ENCODE measurements around the gene PPP1R37.

Gene PPP1R37

DNA sequence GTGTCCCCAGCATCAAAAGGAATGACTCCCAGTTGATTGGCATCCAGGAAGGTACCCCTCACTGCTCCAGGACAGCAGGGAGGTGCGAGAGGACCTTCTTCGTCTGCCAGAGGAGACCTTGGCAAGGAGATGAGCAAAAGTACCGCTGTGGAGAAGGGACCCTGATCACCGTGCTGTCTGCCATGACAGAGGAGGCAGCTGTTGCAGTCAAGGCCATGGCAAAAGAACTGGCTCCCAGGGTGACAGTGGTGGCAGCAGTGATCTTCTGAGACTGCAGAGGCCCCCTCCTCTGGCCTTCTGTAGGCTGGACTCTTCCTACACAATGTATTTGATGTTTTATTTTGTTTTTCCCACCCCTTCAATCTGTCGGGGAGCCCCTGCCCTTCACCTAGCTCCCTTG is 35.8 kb downstream of the PPP1R37 start:
- H3K18ac ChIP-seq (ENCODE audit: low read depth in 1 of 2, low read length in 2 of 2): no peak overlapping the region
- H3K27ac ChIP-seq (ENCODE audit: low read length, poor library complexity, severe bottlenecking): no peak overlapping the region
- peaks cover 0 to 21% of the 10 kb centered on the region in 2 experiments for H3K36me3 ChIP-seq (ENCODE audit: control insufficient read depth in 1 of 2, insufficient read depth in 2 of 2, low read depth in 1 of 2, low read length in 2 of 2)
- 97% methylated on average over 5 of the region's 5 CpGs for WGBS
- H2BK12ac ChIP-seq (ENCODE audit: low read length in 2 of 2): no peak overlapping the region
- H3K4me3 ChIP-seq (ENCODE audit: insufficient read depth in 1 of 2, low read depth in 1 of 2, low read length in 2 of 2): no peak overlapping the region
- H2BK5ac ChIP-seq (ENCODE audit: low read depth, low read length, poor library complexity, severe bottlenecking): no peak overlapping the region
- H3K4ac ChIP-seq (ENCODE audit: low read depth in 1 of 2, low read length in 2 of 2): no peak overlapping the region
- no peak overlapping the region for H3K9ac ChIP-seq (ENCODE audit: low read length)
- no peak overlapping the region for H3K14ac ChIP-seq (ENCODE audit: low read length in 2 of 2)
- H2BK15ac ChIP-seq (ENCODE audit: low read depth, poor library complexity, severe bottlenecking): no peak overlapping the region
- H3K79me1 ChIP-seq (replicated peaks; ENCODE audit: low read length, poor library complexity, severe bottlenecking): peaks cover 59% of the 10 kb centered on the region
- no peak overlapping the region for H3K23ac ChIP-seq (ENCODE audit: low read length in 2 of 2)
- H3K27me3 ChIP-seq (ENCODE audit: control insufficient read depth in 1 of 2, insufficient read depth in 1 of 2, low read length in 2 of 2): no peaks in the 10 kb centered on the region
- no peak overlapping the region for H3K4me2 ChIP-seq (ENCODE audit: low read length, poor library complexity, severe bottlenecking)
- H2AFZ ChIP-seq (ENCODE audit: low read depth, low read length): no peak overlapping the region
- H4K8ac ChIP-seq (ENCODE audit: low read length): no peak overlapping the region
- no peak for DNase-seq
- H2AK5ac ChIP-seq (ENCODE audit: low read length, severe bottlenecking): no peak overlapping the region
- no peaks in the 10 kb centered on the region for H3K9me3 ChIP-seq (ENCODE audit: control insufficient read depth, low read length)
- H3K4me1 ChIP-seq (ENCODE audit: control insufficient read depth, insufficient read depth, low read depth, low read length): peaks cover 22% of the 10 kb centered on the region
- H2BK120ac ChIP-seq (ENCODE audit: low read depth, low read length): no peak overlapping the region
- no peak overlapping the region for H4K91ac ChIP-seq (ENCODE audit: low read length)

DNA sequence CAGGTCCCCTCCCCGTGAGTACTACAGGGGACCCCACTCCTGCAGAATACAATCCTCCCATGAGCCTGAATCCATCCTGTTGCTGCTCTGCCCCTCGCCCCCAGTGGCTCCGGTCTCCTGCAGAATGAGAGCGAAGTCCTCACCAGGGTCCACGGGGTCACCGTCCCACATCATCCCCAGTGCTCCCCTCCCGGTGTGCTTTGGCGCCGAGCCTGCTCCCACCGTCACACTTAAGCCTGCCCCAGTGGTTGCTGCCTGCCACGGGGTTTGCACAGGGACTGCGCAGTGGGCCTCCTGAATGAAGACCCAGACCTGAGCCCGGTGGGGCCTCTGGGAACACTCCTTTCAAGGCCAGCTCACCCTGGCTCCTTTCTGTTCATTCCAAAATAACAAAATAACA is 37.3 kb downstream of the PPP1R37 start:
- Histone ChIP-seq H3K4ac (ENCODE audit: low read depth in 1 of 2, low read length in 2 of 2) (no peak overlapping the region), H3K79me1 (replicated peaks; ENCODE audit: low read length, poor library complexity, severe bottlenecking) (peaks cover 62% of the 10 kb centered on the region), H3K9me3 (ENCODE audit: control insufficient read depth, low read length) (no peaks in the 10 kb centered on the region), H2BK15ac (ENCODE audit: low read depth, poor library complexity, severe bottlenecking) (no peak overlapping the region), H3K18ac (ENCODE audit: low read depth in 1 of 2, low read length in 2 of 2) (no peak overlapping the region), H4K8ac (ENCODE audit: low read length) (no peak overlapping the region), H2BK5ac (ENCODE audit: low read depth, low read length, poor library complexity, severe bottlenecking) (no peak overlapping the region), H2AK5ac (ENCODE audit: low read length, severe bottlenecking) (no peak overlapping the region), H3K4me3 (ENCODE audit: insufficient read depth in 1 of 2, low read depth in 1 of 2, low read length in 2 of 2) (no peak overlapping the region), H3K9ac (ENCODE audit: low read length) (no peak overlapping the region), H3K14ac (ENCODE audit: low read length in 2 of 2) (no peak overlapping the region), H3K23ac (ENCODE audit: low read length in 2 of 2) (no peak overlapping the region), H2BK120ac (ENCODE audit: low read depth, low read length) (no peak overlapping the region), H3K36me3 (ENCODE audit: control insufficient read depth in 1 of 2, insufficient read depth in 2 of 2, low read depth in 1 of 2, low read length in 2 of 2) (peaks cover 0 to 26% of the 10 kb centered on the region in 2 experiments), H3K4me1 (ENCODE audit: control insufficient read depth, insufficient read depth, low read depth, low read length) (peaks cover 22% of the 10 kb centered on the region), H3K27ac (ENCODE audit: low read length, poor library complexity, severe bottlenecking) (no peak overlapping the region), H4K91ac (ENCODE audit: low read length) (no peak overlapping the region), H3K4me2 (ENCODE audit: low read length, poor library complexity, severe bottlenecking) (no peak overlapping the region), H2AFZ (ENCODE audit: low read depth, low read length) (no peak overlapping the region), H2BK12ac (ENCODE audit: low read length in 2 of 2) (no peak overlapping the region), H3K27me3 (ENCODE audit: control insufficient read depth in 1 of 2, insufficient read depth in 1 of 2, low read length in 2 of 2) (no peaks in the 10 kb centered on the region)
- no peak for DNase-seq
- 95% methylated on average over 13 of the region's 13 CpGs for WGBS

DNA sequence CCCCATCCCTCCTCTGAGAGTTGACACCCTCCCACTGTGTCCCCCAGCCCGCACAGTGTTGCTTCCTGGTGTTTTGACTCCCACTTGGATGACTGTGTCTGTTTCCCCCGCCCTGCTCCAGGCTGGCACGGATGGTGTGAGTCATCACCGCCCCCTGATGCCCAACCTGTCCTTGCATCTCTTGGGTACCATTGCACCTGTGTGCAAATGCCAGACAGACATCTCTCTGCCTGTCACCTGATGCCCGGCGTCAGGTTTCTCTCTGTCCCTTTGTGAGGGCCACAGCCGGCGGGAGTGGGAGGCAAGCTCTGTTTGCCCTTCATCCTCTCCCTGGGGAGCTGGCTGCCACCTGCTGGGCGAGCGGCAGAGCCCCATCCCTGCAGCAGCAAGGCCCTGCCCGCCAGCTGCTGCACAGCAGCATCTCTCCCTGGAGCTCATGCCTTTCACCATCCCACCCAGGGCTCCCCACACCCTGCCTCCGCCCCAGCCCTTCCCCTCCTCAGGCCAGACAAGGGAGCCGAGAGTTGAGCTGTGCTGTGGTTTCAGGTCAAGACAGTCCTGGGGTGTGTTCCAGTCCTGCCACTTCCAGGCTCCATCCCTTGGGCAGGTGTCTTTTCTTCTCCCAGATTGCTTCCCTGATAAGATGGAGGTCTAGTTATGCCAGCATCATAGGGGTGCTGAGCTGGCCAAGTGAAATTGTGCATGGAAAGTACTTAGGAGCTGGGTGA is 38.1 kb downstream of the PPP1R37 start:
- Histone ChIP-seq H3K9ac (ENCODE audit: low read length) (no peak overlapping the region), H3K27ac (ENCODE audit: low read length, poor library complexity, severe bottlenecking) (no peak overlapping the region), H3K4me3 (ENCODE audit: insufficient read depth in 1 of 2, low read depth in 1 of 2, low read length in 2 of 2) (no peak overlapping the region), H2BK15ac (ENCODE audit: low read depth, poor library complexity, severe bottlenecking) (no peak overlapping the region), H3K79me1 (replicated peaks; ENCODE audit: low read length, poor library complexity, severe bottlenecking) (peaks cover 58% of the 10 kb centered on the region), H3K4me1 (ENCODE audit: control insufficient read depth, insufficient read depth, low read depth, low read length) (peaks cover 19% of the 10 kb centered on the region), H3K27me3 (ENCODE audit: control insufficient read depth in 1 of 2, insufficient read depth in 1 of 2, low read length in 2 of 2) (no peaks in the 10 kb centered on the region), H2AK5ac (ENCODE audit: low read length, severe bottlenecking) (no peak overlapping the region), H2BK12ac (ENCODE audit: low read length in 2 of 2) (no peak overlapping the region), H4K8ac (ENCODE audit: low read length) (no peak overlapping the region), H3K4ac (ENCODE audit: low read depth in 1 of 2, low read length in 2 of 2) (no peak overlapping the region), H3K4me2 (ENCODE audit: low read length, poor library complexity, severe bottlenecking) (no peak overlapping the region), H3K14ac (ENCODE audit: low read length in 2 of 2) (no peak overlapping the region), H3K18ac (ENCODE audit: low read depth in 1 of 2, low read length in 2 of 2) (no peak overlapping the region), H3K36me3 (ENCODE audit: control insufficient read depth in 1 of 2, insufficient read depth in 2 of 2, low read depth in 1 of 2, low read length in 2 of 2) (peaks cover 0 to 29% of the 10 kb centered on the region in 2 experiments), H2AFZ (ENCODE audit: low read depth, low read length) (no peak overlapping the region), H3K23ac (ENCODE audit: low read length in 2 of 2) (no peak overlapping the region), H2BK120ac (ENCODE audit: low read depth, low read length) (no peak overlapping the region), H4K91ac (ENCODE audit: low read length) (no peak overlapping the region), H3K9me3 (ENCODE audit: control insufficient read depth, low read length) (no peaks in the 10 kb centered on the region), H2BK5ac (ENCODE audit: low read depth, low read length, poor library complexity, severe bottlenecking) (no peak overlapping the region)
- 70% methylated on average over 12 of the region's 13 CpGs for WGBS
- DNase-seq: peak; percentile 18

DNA sequence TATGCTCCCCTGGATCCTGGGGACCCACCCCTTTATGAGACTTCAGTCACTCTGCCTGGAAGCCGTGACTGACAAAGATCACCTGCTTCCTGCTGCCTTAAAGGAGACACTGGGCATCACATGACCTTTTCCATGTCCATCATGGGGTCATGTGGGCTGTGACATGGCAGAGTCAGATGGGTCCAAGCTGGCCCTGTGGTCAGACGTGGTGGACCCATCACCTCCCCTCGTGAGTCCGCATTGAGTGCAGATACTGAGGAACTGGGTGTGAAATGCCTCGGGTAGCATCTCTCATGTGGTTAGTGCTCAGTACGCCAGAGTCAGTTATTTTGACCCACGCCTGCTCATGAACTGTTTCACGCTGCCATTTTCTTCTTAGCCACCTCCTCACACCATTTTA is 40.7 kb downstream of the PPP1R37 start:
- H3K23ac ChIP-seq (ENCODE audit: low read length in 2 of 2): no peak overlapping the region
- no peak overlapping the region for H2BK120ac ChIP-seq (ENCODE audit: low read depth, low read length)
- no peak overlapping the region for H3K14ac ChIP-seq (ENCODE audit: low read length in 2 of 2)
- no peak overlapping the region for H2BK5ac ChIP-seq (ENCODE audit: low read depth, low read length, poor library complexity, severe bottlenecking)
- no peak overlapping the region for H2AK5ac ChIP-seq (ENCODE audit: low read length, severe bottlenecking)
- H4K91ac ChIP-seq (ENCODE audit: low read length): no peak overlapping the region
- H2AFZ ChIP-seq (ENCODE audit: low read depth, low read length): no peak overlapping the region
- H3K9me3 ChIP-seq (ENCODE audit: control insufficient read depth, low read length): no peaks in the 10 kb centered on the region
- no peak overlapping the region for H2BK15ac ChIP-seq (ENCODE audit: low read depth, poor library complexity, severe bottlenecking)
- DNase-seq: no peak
- no peak overlapping the region for H3K4me3 ChIP-seq (ENCODE audit: insufficient read depth in 1 of 2, low read depth in 1 of 2, low read length in 2 of 2)
- peaks cover 24% of the 10 kb centered on the region for H3K4me1 ChIP-seq (ENCODE audit: control insufficient read depth, insufficient read depth, low read depth, low read length)
- peak overlapping the region; percentile 14 for H4K8ac ChIP-seq (ENCODE audit: low read length)
- peaks cover 0 to 25% of the 10 kb centered on the region in 2 experiments for H3K36me3 ChIP-seq (ENCODE audit: control insufficient read depth in 1 of 2, insufficient read depth in 2 of 2, low read depth in 1 of 2, low read length in 2 of 2)
- 94% methylated on average over 8 of the region's 8 CpGs for WGBS
- H3K9ac ChIP-seq (ENCODE audit: low read length): no peak overlapping the region
- no peak overlapping the region for H2BK12ac ChIP-seq (ENCODE audit: low read length in 2 of 2)
- H3K79me1 ChIP-seq (replicated peaks; ENCODE audit: low read length, poor library complexity, severe bottlenecking): peaks cover 55% of the 10 kb centered on the region
- peak overlapping the region in 1 of 2 experiments; percentile 42 for H3K4ac ChIP-seq (ENCODE audit: low read depth in 1 of 2, low read length in 2 of 2)
- H3K18ac ChIP-seq (ENCODE audit: low read depth in 1 of 2, low read length in 2 of 2): no peak overlapping the region
- H3K4me2 ChIP-seq (ENCODE audit: low read length, poor library complexity, severe bottlenecking): no peak overlapping the region
- H3K27ac ChIP-seq (ENCODE audit: low read length, poor library complexity, severe bottlenecking): no peak overlapping the region
- H3K27me3 ChIP-seq (ENCODE audit: control insufficient read depth in 1 of 2, insufficient read depth in 1 of 2, low read length in 2 of 2): no peaks in the 10 kb centered on the region

All from mesenchymal stem cell (in vitro differentiated cells and primary cell).